LNCaP clone FGC (cell line): ENCODE measurements around the gene RCC2.
"Not testable (repeated sequence)": the region's sequence is repeated elsewhere in the genome, so short reads cannot be mapped to it uniquely, and the experiment has no call there.

ENCODE experiments used
- DNase-seq: peaks from one replicate; pipeline ENCODE4 v3.0.0-alpha.2; 2011; ENCODE audit warnings: low read depth
- H3K4me3 ChIP-seq: 2 replicates; pipeline ENCODE4 v1.5.1; 2011; ENCODE audit warnings: mild to moderate bottlenecking, low read depth, low read length, control low read depth
- TF ChIP-seq, protein P1 (sequence below): IDR thresholded peaks from 2 replicates; pipeline ENCODE4 v1.5.1; 2012; ENCODE audit warnings: mild to moderate bottlenecking; ENCODE audit not compliant: control insufficient read depth, insufficient read depth; ENCODE audit errors: extremely low read depth

Gene RCC2

DNA sequence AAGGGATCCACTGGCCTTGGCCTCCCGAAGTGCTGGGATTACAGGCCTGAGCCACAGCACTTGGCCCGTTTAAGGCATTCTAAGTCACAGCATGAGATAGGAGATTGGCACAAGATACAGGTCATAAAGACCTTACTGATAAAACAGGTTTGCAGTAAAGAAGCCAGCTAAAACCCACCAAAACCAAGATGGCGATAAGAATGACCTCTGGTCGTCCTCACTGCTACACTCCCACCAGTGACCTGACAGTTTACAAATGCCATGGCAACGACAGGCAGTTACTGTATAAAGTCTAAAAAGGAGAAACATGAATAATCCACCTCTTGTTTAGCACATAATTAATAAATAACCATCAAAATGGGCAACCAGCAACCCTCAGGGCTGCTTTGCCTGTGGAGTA, 33.3 kb upstream of the RCC2 start:
- no peak overlapping the region for H3K4me3 ChIP-seq
- TF ChIP-seq, protein P1, sequence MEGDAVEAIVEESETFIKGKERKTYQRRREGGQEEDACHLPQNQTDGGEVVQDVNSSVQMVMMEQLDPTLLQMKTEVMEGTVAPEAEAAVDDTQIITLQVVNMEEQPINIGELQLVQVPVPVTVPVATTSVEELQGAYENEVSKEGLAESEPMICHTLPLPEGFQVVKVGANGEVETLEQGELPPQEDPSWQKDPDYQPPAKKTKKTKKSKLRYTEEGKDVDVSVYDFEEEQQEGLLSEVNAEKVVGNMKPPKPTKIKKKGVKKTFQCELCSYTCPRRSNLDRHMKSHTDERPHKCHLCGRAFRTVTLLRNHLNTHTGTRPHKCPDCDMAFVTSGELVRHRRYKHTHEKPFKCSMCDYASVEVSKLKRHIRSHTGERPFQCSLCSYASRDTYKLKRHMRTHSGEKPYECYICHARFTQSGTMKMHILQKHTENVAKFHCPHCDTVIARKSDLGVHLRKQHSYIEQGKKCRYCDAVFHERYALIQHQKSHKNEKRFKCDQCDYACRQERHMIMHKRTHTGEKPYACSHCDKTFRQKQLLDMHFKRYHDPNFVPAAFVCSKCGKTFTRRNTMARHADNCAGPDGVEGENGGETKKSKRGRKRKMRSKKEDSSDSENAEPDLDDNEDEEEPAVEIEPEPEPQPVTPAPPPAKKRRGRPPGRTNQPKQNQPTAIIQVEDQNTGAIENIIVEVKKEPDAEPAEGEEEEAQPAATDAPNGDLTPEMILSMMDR = no peak
- no peak for DNase-seq

DNA sequence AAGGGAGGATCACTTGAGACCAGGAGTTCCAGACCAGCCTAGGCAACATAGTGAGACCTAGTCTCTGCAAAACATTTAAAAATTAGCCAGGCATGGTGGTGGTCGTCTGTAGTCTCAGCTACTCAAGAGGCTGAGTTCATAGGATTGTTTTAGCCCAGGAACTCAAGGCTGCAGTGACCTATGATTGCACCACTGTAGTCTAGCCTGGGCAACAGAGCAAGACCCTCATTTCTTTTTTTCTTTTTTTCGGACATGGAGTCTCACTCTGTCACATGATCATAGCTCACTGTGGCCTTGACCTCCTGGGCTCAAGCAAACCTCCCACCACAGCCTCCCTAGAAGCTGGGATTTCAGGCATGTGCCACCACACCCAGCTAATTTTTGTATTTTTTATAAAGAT, 31.9 kb upstream of the RCC2 start:
- no peak for DNase-seq
- H3K4me3 ChIP-seq = no peak overlapping the region
- TF ChIP-seq, protein P1 = no peak

DNA sequence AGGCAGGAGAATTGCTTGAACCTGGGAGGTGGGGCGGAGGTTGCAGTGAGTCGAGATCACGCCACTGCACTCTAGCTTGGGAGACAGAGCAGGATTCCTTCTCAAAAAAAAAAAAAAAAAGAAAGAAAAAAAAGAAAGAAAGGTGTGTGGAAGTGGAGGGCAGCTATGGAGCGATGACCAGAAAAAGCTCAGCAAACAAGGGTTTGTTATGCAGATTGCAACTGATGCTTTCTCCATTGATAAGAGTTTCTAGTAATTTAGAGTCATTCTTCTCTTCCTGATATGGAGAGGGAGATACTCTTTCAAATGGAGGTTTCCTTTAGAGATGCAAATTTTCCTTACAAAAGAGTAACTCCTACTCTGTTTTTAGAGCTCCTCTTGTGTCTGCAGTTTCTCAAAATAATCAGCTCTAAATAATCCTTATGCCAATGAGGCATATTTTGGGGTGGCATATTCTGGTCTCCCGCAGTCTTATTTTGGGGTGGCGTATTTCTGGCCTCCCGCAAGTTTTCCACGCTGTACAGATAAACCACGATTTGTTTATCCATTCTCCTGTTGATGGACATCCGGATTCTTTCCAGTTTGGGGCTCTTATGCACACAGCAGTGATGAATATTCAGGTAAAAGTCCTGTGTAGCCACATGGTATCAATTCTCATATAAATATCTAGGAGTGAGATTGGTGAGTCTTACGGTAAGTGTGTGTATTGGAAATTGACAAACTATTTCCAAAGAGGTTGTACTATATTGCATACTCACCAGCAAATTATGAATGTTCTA, 30.7 kb upstream of the RCC2 start:
- no peak overlapping the region for H3K4me3 ChIP-seq
- DNase-seq = no peak
- TF ChIP-seq, protein P1 = no peak

DNA sequence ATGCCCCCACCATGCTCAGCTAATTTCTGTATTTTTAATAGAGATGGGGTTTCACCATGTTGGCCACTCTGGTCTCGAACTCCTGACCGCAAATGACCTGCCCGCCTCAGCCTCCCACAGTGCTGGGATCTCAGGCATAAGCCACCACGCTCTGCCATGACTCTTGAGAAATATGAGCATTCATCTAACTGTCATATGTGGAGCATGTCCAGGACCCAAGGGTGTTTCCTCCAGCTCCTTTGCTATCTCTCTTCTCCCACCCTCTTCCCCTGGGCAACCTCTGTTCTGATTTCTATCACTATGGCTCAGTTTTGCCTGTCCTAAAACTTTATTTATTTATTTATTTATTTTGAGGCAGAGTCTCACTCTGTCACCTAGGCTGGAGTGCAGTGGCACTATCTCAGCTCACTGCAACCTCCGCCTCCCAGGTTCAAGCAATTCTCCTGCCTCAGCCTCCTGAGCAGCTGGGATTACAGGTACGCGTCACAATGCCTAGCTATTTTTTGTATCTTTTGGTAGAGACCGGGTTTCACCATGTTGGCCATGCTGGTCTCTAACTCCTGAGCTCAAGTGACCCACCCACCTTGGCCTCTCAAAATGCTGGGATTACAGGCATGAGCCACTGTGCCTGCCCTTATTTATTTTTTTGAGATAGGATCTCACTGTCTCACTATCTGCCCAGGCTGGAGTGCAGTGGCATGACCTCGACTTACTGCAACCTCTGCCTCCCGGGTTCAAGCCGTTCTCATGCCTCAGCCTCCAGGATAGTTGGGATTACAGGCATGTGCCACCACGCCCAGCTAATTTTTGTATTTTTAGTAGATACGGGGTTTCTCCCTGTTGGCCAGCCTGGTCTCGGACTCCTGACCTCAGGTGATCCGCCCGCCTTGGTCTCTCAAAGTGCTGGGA, 29.1 kb upstream of the RCC2 start:
- H3K4me3 ChIP-seq, DNase-seq: not testable (repeated sequence)

DNA sequence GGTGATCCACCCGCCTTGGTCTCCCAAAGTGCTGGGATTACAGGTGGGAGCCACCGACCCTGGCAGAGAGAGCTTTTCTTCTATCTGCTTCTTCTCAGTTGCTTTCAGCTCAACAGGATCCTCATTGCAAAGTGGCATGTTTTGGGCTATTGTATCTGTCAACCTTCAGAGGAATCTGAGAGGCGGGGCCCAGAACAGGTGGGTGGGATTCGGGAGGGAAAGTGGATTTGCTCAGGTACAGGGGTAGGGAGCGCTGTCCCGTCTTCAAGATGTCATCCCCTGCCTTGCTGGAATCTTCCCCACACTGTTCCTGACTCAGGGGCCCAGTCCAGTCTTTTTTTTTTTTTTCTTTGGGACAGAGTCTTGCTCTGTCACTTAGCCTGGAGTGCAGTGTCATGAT, 26.9 kb upstream of the RCC2 start:
- TF ChIP-seq, protein P1 = no peak
- H3K4me3 ChIP-seq = no peak overlapping the region
- no peak for DNase-seq

DNA sequence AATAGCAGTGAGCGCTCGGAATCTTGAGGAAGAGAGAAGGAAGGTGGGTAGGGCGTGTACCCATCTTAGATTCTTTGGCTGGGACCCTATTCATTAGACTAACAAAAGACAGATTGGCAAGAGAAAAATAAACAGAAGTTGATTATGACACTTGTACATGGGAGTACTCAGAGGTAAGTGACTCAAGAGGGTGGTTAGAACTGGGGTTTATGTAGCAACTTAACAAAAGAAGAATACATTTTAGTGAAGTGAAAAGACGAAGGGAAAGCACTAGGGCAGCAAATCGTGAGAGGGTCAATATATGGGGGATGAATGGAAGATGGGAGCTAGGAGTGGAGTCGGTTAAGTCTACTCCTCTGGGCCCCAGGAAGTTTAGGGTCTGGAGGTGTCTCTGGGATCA, 25.8 kb upstream of the RCC2 start:
- TF ChIP-seq, protein P1 = no peak
- no peak overlapping the region for H3K4me3 ChIP-seq
- no peak for DNase-seq

DNA sequence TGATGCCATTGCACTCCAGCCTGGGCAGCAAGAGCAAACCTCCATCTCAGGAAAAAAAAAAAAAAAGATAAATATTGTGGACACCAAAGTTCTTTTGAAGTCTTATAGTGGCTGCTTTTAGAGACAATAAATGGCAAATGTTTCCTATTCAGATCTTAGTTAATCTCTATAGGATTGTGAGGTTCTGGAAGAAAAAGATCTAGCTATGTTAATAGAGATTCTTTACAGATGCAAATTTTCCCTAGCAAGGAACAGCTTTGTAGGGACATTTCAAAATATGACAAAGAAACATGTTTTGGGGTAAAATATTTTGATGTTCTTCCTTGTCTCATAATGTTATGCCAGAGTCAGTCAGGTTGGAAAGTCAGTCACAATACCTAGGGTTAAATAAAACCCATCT, 24.5 kb upstream of the RCC2 start:
- TF ChIP-seq, protein P1 = no peak
- H3K4me3 ChIP-seq = no peak overlapping the region
- no peak for DNase-seq
